Measurements from ENCODE around the gene HK2.

DNA sequence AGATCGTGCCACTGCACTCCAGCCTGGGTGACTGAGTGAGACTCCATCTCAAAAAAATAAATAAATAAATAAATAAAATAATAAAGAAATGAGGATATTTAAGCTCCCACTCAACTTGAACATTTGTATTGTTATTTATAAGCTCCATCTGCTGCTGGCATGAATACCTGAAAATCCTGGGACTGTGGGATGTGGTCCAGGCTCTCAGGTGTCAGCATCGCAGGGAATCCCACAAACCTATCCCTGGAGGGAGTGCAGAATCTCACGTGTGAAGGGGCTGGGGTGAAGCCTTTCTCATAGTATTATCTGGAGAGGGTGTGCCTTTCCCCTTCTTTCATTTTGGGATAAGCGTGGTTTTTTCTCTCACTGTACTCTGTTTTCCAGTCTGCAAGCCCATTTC, 77.1 kb downstream of the HK2 start:
- TF ChIP-seq, protein P1, sequence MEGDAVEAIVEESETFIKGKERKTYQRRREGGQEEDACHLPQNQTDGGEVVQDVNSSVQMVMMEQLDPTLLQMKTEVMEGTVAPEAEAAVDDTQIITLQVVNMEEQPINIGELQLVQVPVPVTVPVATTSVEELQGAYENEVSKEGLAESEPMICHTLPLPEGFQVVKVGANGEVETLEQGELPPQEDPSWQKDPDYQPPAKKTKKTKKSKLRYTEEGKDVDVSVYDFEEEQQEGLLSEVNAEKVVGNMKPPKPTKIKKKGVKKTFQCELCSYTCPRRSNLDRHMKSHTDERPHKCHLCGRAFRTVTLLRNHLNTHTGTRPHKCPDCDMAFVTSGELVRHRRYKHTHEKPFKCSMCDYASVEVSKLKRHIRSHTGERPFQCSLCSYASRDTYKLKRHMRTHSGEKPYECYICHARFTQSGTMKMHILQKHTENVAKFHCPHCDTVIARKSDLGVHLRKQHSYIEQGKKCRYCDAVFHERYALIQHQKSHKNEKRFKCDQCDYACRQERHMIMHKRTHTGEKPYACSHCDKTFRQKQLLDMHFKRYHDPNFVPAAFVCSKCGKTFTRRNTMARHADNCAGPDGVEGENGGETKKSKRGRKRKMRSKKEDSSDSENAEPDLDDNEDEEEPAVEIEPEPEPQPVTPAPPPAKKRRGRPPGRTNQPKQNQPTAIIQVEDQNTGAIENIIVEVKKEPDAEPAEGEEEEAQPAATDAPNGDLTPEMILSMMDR (IDR thresholded peaks at IDR 0.05): no peak
- no peak for TF ChIP-seq POLR2A (IDR thresholded peaks at IDR 0.05)

Measured in right lobe of liver (tissue), 4 donors.